Neural cell (in vitro differentiated cells): Measurements from ENCODE around the gene PHLDB1.

ENCODE experiments used
- EP300 ChIP-seq: fragments of 450-650 bp; conservative IDR thresholded peaks from 2 replicates; pipeline ENCODE4 v1.6.1; 2014; ENCODE audit warnings: antibody characterized with exemption, mild to moderate bottlenecking, moderate library complexity; ENCODE audit not compliant: poor library complexity, severe bottlenecking
- EZH2 ChIP-seq: fragments of 200-600, 300-800 bp; shearing (Covaris generic), sonication (generic); IDR thresholded peaks from 2 replicates; pipeline ENCODE4 v1.6.1; 2014; ENCODE audit warnings: antibody characterized with exemption, low read length, borderline replicate concordance, mild to moderate bottlenecking; ENCODE audit not compliant: insufficient read depth, poor library complexity, severe bottlenecking
- MXI1 ChIP-seq: fragments of 450-650 bp; conservative IDR thresholded peaks from 2 replicates; pipeline ENCODE4 v1.6.1; 2014; ENCODE audit warnings: antibody characterized with exemption, mild to moderate bottlenecking; ENCODE audit not compliant: poor library complexity, severe bottlenecking
- POLR2AphosphoS5 ChIP-seq: IDR thresholded peaks from 2 replicates; pipeline ENCODE4 v1.6.1; 2012
- RAD21 ChIP-seq: fragments of 450-650 bp; conservative IDR thresholded peaks from 2 replicates; pipeline ENCODE4 v1.6.1; 2014; ENCODE audit warnings: antibody characterized with exemption, mild to moderate bottlenecking, moderate library complexity
- SMC3 ChIP-seq: fragments of 450-650 bp; conservative IDR thresholded peaks from 2 replicates; pipeline ENCODE4 v1.6.1; 2014; ENCODE audit warnings: antibody characterized with exemption, mild to moderate bottlenecking, moderate library complexity; ENCODE audit not compliant: poor library complexity
- TAF1 ChIP-seq: IDR thresholded peaks from 2 replicates; pipeline ENCODE4 v1.6.1; 2012; ENCODE audit warnings: low read depth
- TF ChIP-seq, protein P1 (sequence below): fragments of 450-650 bp; IDR thresholded peaks from 2 replicates; pipeline ENCODE4 v1.5.1; 2014; ENCODE audit warnings: antibody characterized with exemption, mild to moderate bottlenecking, moderate library complexity; ENCODE audit not compliant: poor library complexity, severe bottlenecking
- TF ChIP-seq, protein P2 (sequence below): IDR thresholded peaks from 2 replicates; pipeline ENCODE4 v1.6.1; 2012; ENCODE audit warnings: borderline replicate concordance

DNA sequence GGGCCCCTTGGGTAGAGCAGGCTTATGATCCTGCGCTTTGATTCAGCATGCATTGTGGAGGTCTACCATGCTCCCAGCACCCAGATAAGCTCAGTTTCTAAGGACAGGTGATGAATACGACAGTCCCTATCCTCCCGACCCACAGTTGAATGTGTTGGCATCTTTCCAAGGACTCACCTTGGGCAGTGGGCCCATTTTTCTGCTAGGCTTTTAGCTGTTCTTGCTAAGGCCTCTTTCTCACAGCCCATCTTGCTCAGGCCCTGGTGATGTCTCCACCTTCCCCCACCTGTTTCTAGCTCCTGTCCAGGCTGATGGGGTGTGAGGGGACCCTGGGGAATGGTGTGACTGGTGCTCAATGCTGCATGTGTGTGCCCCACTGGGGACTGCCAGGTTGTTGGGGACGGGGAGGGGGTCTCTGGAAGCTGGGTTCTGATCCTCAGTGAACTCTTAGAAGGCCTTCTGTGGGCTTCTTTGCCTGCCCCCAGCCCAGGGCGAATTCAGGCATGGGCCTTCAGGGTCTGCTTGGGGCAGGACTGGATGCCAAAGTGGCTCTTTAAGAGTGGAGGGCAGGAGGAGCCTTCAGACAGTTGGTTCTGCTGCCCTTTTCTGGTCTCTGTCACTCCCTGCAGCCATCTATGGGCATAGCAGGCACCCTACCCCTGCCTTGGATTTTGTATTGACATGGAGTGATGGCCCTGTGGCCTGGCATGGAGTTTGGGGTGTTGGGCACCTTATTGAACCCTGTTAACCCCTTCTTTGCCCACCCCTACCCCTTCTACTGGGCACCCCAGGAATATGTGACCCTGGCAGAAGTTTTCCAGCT lies 33.1 kb downstream of the PHLDB1 start:
- TF ChIP-seq, protein P1, sequence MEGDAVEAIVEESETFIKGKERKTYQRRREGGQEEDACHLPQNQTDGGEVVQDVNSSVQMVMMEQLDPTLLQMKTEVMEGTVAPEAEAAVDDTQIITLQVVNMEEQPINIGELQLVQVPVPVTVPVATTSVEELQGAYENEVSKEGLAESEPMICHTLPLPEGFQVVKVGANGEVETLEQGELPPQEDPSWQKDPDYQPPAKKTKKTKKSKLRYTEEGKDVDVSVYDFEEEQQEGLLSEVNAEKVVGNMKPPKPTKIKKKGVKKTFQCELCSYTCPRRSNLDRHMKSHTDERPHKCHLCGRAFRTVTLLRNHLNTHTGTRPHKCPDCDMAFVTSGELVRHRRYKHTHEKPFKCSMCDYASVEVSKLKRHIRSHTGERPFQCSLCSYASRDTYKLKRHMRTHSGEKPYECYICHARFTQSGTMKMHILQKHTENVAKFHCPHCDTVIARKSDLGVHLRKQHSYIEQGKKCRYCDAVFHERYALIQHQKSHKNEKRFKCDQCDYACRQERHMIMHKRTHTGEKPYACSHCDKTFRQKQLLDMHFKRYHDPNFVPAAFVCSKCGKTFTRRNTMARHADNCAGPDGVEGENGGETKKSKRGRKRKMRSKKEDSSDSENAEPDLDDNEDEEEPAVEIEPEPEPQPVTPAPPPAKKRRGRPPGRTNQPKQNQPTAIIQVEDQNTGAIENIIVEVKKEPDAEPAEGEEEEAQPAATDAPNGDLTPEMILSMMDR: no peak
- TF ChIP-seq EP300: no peak
- TF ChIP-seq EZH2: no peak
- TF ChIP-seq POLR2AphosphoS5: no peak
- TF ChIP-seq, protein P2, sequence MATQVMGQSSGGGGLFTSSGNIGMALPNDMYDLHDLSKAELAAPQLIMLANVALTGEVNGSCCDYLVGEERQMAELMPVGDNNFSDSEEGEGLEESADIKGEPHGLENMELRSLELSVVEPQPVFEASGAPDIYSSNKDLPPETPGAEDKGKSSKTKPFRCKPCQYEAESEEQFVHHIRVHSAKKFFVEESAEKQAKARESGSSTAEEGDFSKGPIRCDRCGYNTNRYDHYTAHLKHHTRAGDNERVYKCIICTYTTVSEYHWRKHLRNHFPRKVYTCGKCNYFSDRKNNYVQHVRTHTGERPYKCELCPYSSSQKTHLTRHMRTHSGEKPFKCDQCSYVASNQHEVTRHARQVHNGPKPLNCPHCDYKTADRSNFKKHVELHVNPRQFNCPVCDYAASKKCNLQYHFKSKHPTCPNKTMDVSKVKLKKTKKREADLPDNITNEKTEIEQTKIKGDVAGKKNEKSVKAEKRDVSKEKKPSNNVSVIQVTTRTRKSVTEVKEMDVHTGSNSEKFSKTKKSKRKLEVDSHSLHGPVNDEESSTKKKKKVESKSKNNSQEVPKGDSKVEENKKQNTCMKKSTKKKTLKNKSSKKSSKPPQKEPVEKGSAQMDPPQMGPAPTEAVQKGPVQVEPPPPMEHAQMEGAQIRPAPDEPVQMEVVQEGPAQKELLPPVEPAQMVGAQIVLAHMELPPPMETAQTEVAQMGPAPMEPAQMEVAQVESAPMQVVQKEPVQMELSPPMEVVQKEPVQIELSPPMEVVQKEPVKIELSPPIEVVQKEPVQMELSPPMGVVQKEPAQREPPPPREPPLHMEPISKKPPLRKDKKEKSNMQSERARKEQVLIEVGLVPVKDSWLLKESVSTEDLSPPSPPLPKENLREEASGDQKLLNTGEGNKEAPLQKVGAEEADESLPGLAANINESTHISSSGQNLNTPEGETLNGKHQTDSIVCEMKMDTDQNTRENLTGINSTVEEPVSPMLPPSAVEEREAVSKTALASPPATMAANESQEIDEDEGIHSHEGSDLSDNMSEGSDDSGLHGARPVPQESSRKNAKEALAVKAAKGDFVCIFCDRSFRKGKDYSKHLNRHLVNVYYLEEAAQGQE: no peak
- TF ChIP-seq TAF1: no peak
- no peak for TF ChIP-seq RAD21
- TF ChIP-seq MXI1: no peak
- no peak for TF ChIP-seq SMC3
